Progenitor cell of endocrine pancreas (in vitro differentiated cells): ENCODE measurements around the gene MRGPRD. TPM values are rescaled to one million over a fixed set of nuclear protein-coding genes. Genes with fewer than 3 reads are reported as not detected.

Experiments used
- DNase-seq: peaks from one replicate; pipeline ENCODE4 v3.0.0; 2021; ENCODE audit warnings: low spot score; ENCODE audit not compliant: unreplicated experiment
- H3K27ac Mint-ChIP-seq: 2 replicates; pipeline ENCODE4 v1.8.0; 2021; ENCODE audit warnings: mild to moderate bottlenecking, moderate library complexity, mixed read lengths
- H3K27me3 Mint-ChIP-seq: 2 replicates; pipeline ENCODE4 v1.8.0; 2021; ENCODE audit warnings: mixed read lengths
- H3K36me3 Mint-ChIP-seq: 2 replicates; pipeline ENCODE4 v1.8.0; 2022; ENCODE audit warnings: mixed read lengths; ENCODE audit not compliant: insufficient read depth
- H3K4me1 Mint-ChIP-seq: 2 replicates; pipeline ENCODE4 v1.8.0; 2021; ENCODE audit warnings: low read depth, mixed read lengths
- H3K4me3 Mint-ChIP-seq: 2 replicates; pipeline ENCODE4 v1.8.0; 2021; ENCODE audit warnings: low read depth, mild to moderate bottlenecking, moderate library complexity, mixed read lengths
- H3K9me3 Mint-ChIP-seq: 2 replicates; pipeline ENCODE4 v1.8.0; 2021; ENCODE audit warnings: low read depth, mixed read lengths
- long read RNA-seq: library from polyadenylated mRNA; unstranded; transcript quantifications from one replicate; pipeline ENCODE4 v2.0.0, GENCODE V29; 2020
- total RNA-seq: library from RNA; stranded (reverse); gene quantifications from 2 replicates; pipeline ENCODE4 v1.2.1, GENCODE V29; 2021
- TF ChIP-seq, protein P1 (sequence below): fragments of 200-600 bp; sonication (generic); IDR thresholded peaks from one replicate; pipeline ENCODE4 v1.5.0; 2021; ENCODE audit warnings: antibody characterized with exemption, mild to moderate bottlenecking; ENCODE audit not compliant: unreplicated experiment

MRGPRD gene, protein sequence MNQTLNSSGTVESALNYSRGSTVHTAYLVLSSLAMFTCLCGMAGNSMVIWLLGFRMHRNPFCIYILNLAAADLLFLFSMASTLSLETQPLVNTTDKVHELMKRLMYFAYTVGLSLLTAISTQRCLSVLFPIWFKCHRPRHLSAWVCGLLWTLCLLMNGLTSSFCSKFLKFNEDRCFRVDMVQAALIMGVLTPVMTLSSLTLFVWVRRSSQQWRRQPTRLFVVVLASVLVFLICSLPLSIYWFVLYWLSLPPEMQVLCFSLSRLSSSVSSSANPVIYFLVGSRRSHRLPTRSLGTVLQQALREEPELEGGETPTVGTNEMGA
- not detected in 2 replicates for total RNA-seq
- long read RNA-seq, result 0 reads

DNA sequence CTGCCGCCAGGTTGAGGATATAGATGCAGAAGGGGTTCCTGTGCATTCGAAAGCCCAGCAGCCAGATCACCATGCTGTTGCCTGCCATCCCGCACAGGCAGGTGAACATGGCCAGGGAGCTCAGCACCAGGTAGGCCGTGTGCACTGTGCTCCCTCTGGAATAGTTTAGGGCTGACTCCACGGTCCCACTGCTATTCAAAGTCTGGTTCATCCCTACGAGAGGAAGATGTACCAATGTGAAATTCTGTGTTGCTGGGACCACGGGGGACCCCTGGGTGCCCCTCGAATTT lies at the start of gene MRGPRD:
MRGPRD (minus strand) TSS at position 211 of the 290 bp plus-strand sequence; CDS start at position 211, 0 bp downstream.
- peaks cover 8% of the 10 kb centered on the region for H3K27me3 Mint-ChIP-seq
- no peak for DNase-seq
- no peaks in the 10 kb centered on the region for H3K36me3 Mint-ChIP-seq
- TF ChIP-seq, protein P1, sequence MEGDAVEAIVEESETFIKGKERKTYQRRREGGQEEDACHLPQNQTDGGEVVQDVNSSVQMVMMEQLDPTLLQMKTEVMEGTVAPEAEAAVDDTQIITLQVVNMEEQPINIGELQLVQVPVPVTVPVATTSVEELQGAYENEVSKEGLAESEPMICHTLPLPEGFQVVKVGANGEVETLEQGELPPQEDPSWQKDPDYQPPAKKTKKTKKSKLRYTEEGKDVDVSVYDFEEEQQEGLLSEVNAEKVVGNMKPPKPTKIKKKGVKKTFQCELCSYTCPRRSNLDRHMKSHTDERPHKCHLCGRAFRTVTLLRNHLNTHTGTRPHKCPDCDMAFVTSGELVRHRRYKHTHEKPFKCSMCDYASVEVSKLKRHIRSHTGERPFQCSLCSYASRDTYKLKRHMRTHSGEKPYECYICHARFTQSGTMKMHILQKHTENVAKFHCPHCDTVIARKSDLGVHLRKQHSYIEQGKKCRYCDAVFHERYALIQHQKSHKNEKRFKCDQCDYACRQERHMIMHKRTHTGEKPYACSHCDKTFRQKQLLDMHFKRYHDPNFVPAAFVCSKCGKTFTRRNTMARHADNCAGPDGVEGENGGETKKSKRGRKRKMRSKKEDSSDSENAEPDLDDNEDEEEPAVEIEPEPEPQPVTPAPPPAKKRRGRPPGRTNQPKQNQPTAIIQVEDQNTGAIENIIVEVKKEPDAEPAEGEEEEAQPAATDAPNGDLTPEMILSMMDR, result no peak
- no peak within 1 kb of the TSS for H3K27ac Mint-ChIP-seq
- H3K4me1 Mint-ChIP-seq, result no peaks in the 10 kb centered on the region
- H3K9me3 Mint-ChIP-seq, result peaks cover 13% of the 10 kb centered on the region
- H3K4me3 Mint-ChIP-seq, result no peak within 1 kb of the TSS

DNA sequence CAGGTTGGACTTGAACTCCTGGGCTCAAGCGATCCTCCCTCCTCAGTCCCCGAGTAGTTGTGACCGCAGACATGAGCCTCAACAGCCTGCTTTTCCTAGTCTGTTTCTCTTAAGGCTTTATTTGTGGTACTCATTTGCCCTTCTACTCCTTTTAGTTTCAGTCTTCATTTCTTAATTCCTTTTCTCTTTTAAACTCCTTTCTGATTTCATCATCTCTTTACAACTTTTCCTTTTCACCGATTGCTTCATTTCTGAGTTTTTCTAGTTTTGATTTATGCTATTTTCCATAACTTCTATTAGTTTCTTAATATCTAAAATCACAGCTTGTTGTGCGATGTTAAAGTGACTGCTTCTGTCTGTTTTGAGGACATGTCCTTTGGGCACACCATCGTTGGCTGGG lies 49.5 kb upstream of the MRGPRD start:
- DNase-seq, result no peak
- no peaks in the 10 kb centered on the region for H3K9me3 Mint-ChIP-seq
- H3K36me3 Mint-ChIP-seq, result no peaks in the 10 kb centered on the region
- no peaks in the 10 kb centered on the region for H3K4me1 Mint-ChIP-seq
- peaks cover 17% of the 10 kb centered on the region for H3K27me3 Mint-ChIP-seq
- TF ChIP-seq, protein P1, result no peak
- H3K4me3 Mint-ChIP-seq, result no peak overlapping the region
- no peak overlapping the region for H3K27ac Mint-ChIP-seq

DNA sequence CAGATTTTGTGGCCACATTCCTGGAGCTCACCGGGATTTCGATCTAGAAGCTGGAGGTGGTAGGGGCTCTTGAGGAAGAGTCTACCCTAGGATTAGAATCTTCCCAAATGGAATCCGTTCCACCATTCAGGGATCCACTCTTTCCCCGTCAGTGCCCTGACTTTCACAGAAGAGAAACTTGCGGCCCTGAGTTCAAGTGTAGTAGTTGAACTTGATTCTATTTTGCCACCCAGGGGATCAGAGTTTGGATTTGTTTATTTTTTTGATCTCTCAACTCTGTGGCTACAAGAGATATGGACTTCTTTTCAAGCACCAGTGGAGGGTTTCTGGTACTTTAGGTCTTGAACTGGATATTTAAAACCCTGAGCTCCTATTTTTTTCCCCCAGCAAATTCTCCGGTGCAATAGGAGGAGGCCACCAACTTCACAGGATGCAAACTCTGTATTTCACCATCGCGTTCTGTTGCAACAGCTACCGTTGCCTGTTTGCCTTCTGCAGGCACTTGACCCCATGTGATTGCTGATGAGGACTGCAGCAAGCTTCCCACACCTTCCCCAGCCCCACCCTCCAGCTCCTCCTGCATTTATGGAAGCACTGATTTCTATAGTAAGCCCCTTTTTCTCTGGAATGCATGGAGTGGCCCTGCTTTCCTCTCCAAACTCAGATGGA lies 47.1 kb upstream of the MRGPRD start:
- Mint-ChIP-seq H3K9me3 (no peaks in the 10 kb centered on the region), H3K4me3 (no peak overlapping the region), H3K4me1 (no peaks in the 10 kb centered on the region), H3K27me3 (peaks cover 11% of the 10 kb centered on the region), H3K27ac (no peak overlapping the region), H3K36me3 (no peaks in the 10 kb centered on the region)
- TF ChIP-seq, protein P1, result no peak
- DNase-seq, result no peak

DNA sequence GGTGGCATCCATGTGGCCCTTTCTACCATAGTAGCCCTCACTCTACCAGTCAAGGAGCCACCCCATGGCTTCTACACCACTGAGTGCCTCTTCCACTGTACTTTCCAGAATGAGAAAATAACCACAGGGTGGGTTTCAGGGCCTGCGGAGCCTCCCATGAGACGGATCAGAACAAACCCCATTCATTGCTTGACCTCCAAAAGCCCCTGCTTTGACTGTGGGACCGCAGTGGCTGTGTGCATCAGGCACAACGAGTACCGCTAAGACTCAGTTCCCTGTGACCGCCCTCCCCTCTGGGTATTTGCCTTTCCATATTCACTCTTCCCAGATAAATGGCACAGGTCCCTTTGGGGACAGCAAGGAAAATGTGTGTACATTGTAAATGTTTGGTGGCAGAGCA lies 43.7 kb upstream of the MRGPRD start:
- no peak overlapping the region for H3K27ac Mint-ChIP-seq
- TF ChIP-seq, protein P1, result no peak
- H3K4me3 Mint-ChIP-seq, result no peak overlapping the region
- DNase-seq, result no peak
- no peaks in the 10 kb centered on the region for H3K36me3 Mint-ChIP-seq
- no peaks in the 10 kb centered on the region for H3K9me3 Mint-ChIP-seq
- peaks cover 3% of the 10 kb centered on the region for H3K27me3 Mint-ChIP-seq
- H3K4me1 Mint-ChIP-seq, result no peaks in the 10 kb centered on the region

DNA sequence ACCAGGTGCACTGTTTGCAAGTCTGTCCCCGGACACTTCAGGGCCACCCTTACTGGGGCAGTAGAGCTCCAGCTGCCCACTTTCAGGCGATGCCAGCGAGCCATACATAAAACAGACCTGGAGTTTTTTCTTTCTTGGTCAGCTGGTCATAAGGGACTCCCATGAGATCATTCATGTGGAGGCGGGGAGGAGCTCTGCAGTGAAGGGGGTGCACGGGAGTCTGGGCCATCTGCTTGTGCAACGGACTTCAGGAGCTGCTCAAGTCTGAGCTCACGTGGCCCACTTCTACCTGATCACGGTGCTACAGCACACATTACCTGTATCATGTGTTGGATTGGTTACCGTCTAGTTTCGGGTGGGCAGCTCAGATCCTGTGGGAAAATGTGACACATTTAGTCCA lies 41.5 kb upstream of the MRGPRD start:
- peaks cover 9% of the 10 kb centered on the region for H3K27me3 Mint-ChIP-seq
- H3K4me1 Mint-ChIP-seq, result no peaks in the 10 kb centered on the region
- H3K9me3 Mint-ChIP-seq, result no peaks in the 10 kb centered on the region
- no peak for DNase-seq
- no peaks in the 10 kb centered on the region for H3K36me3 Mint-ChIP-seq
- no peak overlapping the region for H3K27ac Mint-ChIP-seq
- no peak overlapping the region for H3K4me3 Mint-ChIP-seq
- TF ChIP-seq, protein P1, result no peak
